Osteocyte (in vitro differentiated cells): ENCODE measurements around the gene MAP3K15. TPM values are rescaled to one million over a fixed set of nuclear protein-coding genes. Genes with fewer than 3 reads are reported as not detected.

Experiments
- DNase-seq: peaks from one replicate; pipeline ENCODE4 v3.0.0; 2021; ENCODE audit warnings: mixed read lengths; ENCODE audit not compliant: unreplicated experiment; ENCODE audit errors: extremely low spot score
- H3K27ac Mint-ChIP-seq: one replicate; pipeline ENCODE4 v1.8.0; 2021; ENCODE audit warnings: mild to moderate bottlenecking, mixed read lengths; ENCODE audit not compliant: unreplicated experiment
- H3K27me3 Mint-ChIP-seq: one replicate; pipeline ENCODE4 v1.8.0; 2021; ENCODE audit warnings: mixed read lengths; ENCODE audit not compliant: unreplicated experiment
- H3K36me3 Mint-ChIP-seq: one replicate; pipeline ENCODE4 v1.8.0; 2021; ENCODE audit warnings: mixed read lengths; ENCODE audit not compliant: unreplicated experiment
- H3K4me1 Mint-ChIP-seq: one replicate; pipeline ENCODE4 v1.8.0; 2021; ENCODE audit warnings: mixed read lengths; ENCODE audit not compliant: unreplicated experiment
- H3K4me3 Mint-ChIP-seq: one replicate; pipeline ENCODE4 v1.8.0; 2021; ENCODE audit warnings: mild to moderate bottlenecking, moderate library complexity, mixed read lengths; ENCODE audit not compliant: unreplicated experiment
- H3K9me3 Mint-ChIP-seq: one replicate; pipeline ENCODE4 v1.8.0; 2021; ENCODE audit warnings: mixed read lengths; ENCODE audit not compliant: unreplicated experiment
- CTCF ChIP-seq: fragments of 200-600 bp; sonication (generic); IDR thresholded peaks from 2 replicates; pipeline ENCODE4 v1.5.0; 2021; ENCODE audit warnings: antibody characterized with exemption, mild to moderate bottlenecking, moderate library complexity
- total RNA-seq: library from RNA; stranded (reverse); gene quantifications from 2 replicates; pipeline ENCODE4 v1.2.1, GENCODE V29; 2021

Gene MAP3K15
- total RNA-seq, 1 donor from 2014 or later, result not detected

DNA sequence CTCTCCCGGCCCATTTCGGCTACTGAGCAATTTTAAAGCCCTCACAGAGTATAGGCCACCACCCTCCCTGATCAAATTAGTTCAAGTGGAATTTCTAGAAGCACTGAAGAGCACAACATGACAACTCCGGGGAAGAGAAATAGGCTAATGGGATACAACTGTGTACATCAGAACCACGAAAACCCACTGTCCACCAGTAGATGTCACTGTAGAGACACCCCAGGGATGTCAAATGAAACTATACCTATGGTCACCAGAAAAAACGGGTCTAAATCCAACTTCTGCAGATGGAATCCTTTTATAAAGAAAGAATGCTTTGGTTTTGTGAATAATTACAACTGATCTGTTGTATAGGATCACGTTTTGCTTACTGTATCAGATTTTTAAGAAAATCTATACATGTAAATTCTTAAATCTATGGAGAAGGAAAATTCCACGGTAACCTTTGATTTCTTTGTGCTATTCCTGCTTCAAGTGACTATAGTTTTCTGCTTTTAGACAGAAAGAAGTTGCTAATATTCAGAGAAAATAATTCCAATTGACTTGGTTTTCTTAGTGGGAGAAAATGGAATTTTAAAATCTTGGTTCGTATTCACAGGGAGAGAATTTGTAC is 29.5 kb upstream of the MAP3K15 start:
- Mint-ChIP-seq H3K9me3 (no peaks in the 10 kb centered on the region), H3K36me3 (peaks cover 12% of the 10 kb centered on the region), H3K4me1 (no peaks in the 10 kb centered on the region), H3K27me3 (no peaks in the 10 kb centered on the region), H3K4me3 (no peak overlapping the region), H3K27ac (peak overlapping the region; percentile 44)
- peak; percentile 75 for DNase-seq
- TF ChIP-seq CTCF, result peak; percentile 74

GRCh38 chrX:19543951-19544381 is 28.7 kb upstream of the MAP3K15 start:
- no peak for TF ChIP-seq CTCF
- Mint-ChIP-seq H3K9me3 (no peaks in the 10 kb centered on the region), H3K4me3 (no peak overlapping the region), H3K27me3 (no peaks in the 10 kb centered on the region), H3K4me1 (no peaks in the 10 kb centered on the region), H3K36me3 (peaks cover 12% of the 10 kb centered on the region), H3K27ac (no peak overlapping the region)
- peak; percentile 73 for DNase-seq

- no peaks in the 10 kb centered on the region for H3K9me3 Mint-ChIP-seq
- peak; percentile 69 for DNase-seq
- H3K36me3 Mint-ChIP-seq, result peaks cover 12% of the 10 kb centered on the region
- no peak overlapping the region for H3K27ac Mint-ChIP-seq
- no peak for TF ChIP-seq CTCF
- H3K27me3 Mint-ChIP-seq, result no peaks in the 10 kb centered on the region
- H3K4me1 Mint-ChIP-seq, result no peaks in the 10 kb centered on the region
- no peak overlapping the region for H3K4me3 Mint-ChIP-seq
Observed at GRCh38 chrX:19543020-19543715, 27.9 kb upstream of the MAP3K15 start.

DNA sequence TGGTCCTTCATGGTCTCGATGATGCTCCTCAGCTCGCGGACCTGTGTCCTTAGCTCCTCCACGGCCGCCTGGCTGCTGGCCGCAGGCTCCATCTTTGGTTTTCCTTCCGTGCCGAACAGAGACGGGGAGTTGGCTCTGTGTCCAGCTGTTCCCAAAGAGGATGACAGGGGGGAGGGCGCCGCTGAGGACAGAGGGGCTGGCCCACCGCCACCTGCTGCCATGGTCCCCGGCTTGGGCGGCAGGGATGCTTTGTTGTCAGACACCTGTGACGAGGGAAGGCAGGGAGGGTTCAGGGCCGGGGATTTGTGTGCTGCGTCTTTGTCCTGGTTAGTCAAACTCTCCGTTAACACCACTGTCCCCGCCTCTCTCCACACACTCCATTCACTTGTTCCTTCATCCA is 26.6 kb upstream of the MAP3K15 start:
- no peaks in the 10 kb centered on the region for H3K9me3 Mint-ChIP-seq
- H3K27me3 Mint-ChIP-seq, result no peaks in the 10 kb centered on the region
- no peak overlapping the region for H3K27ac Mint-ChIP-seq
- TF ChIP-seq CTCF, result no peak
- H3K4me1 Mint-ChIP-seq, result no peaks in the 10 kb centered on the region
- peak; percentile 76 for DNase-seq
- no peak overlapping the region for H3K4me3 Mint-ChIP-seq
- H3K36me3 Mint-ChIP-seq, result peaks cover 14% of the 10 kb centered on the region

DNA sequence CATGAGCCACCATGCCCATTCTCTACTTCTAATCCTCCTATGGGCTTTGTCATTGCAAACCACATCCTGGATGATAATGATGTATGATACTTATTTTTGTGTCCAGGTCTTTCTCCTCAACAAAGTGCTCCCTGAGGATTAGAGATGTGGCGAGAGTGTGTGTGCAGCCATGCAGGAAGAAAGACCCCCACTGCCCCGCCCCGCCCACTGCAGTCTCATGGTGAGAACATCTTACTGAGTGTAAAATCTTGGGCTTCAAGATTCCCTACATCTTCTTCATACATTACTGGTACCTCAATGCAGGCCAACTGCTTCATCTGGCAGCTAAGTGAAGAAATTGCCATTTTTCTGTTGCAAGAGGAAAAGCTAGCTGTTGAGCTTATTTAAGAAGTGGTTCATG is 25.9 kb upstream of the MAP3K15 start:
- H3K4me1 Mint-ChIP-seq, result no peaks in the 10 kb centered on the region
- no peaks in the 10 kb centered on the region for H3K27me3 Mint-ChIP-seq
- no peaks in the 10 kb centered on the region for H3K9me3 Mint-ChIP-seq
- DNase-seq, result peak; percentile 63
- H3K4me3 Mint-ChIP-seq, result no peak overlapping the region
- H3K36me3 Mint-ChIP-seq, result peaks cover 16% of the 10 kb centered on the region
- H3K27ac Mint-ChIP-seq, result no peak overlapping the region
- TF ChIP-seq CTCF, result no peak
